Astrocyte of the cerebellum (primary cell): ENCODE measurements around the gene TEX9.

Source experiments
- DNase-seq: peaks from one replicate; pipeline ENCODE4 v3.0.0-alpha.2; 2011; ENCODE audit warnings: low read depth
- H3K4me3 ChIP-seq: 2 replicates; pipeline ENCODE4 v1.5.1; 2011; ENCODE audit warnings: mild to moderate bottlenecking, low read depth, low read length, moderate library complexity
- in situ Hi-C: cut with HindIII; loops from 2 replicates; pipeline ENCODE4 v1.10.0; 2017; ENCODE audit warnings: low sequenced_read_pairs
- TF ChIP-seq, protein P1 (sequence below): IDR thresholded peaks from 2 replicates; pipeline ENCODE4 v1.5.1; 2012; ENCODE audit warnings: low read length, low read depth, moderate library complexity, mild to moderate bottlenecking; ENCODE audit errors: missing control alignments

TEX9 gene

DNA sequence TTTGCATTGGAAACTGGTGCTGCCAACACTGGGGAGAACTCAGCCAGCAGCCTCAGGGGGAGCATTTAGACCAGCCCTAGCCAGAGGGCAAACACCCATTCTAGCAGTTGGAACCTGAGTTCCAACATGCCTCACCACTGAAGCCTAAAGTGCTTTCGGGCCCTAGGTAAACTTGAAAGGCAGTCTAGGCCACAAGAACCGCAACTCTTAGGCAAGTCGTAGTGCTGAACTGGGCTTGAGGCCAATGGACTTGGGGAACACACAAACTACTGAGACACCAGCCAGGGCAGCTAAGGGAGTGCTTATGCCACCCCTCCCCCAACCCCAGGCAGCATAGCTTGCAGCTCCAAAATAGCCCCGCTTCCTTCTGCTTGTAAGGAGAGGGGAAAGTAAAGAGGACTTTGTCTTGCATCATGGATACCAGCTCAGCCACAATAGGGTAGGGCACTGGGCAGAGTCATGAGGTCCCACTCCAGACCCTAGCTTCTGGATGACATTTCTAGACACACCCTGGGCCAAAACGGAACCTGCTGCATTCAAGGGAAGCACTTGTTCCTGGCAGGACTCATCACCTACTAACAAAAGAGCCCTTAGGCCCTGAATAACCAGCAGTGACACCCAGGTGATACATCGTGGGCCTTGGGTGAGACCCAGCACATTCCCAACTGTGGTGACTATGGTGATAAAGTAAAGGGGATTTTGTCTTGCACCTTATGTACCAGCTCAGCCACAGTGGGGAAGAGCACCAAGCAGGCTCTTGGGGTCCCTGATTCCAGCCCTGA, 37.3 kb upstream of the TEX9 start:
- TF ChIP-seq, protein P1, sequence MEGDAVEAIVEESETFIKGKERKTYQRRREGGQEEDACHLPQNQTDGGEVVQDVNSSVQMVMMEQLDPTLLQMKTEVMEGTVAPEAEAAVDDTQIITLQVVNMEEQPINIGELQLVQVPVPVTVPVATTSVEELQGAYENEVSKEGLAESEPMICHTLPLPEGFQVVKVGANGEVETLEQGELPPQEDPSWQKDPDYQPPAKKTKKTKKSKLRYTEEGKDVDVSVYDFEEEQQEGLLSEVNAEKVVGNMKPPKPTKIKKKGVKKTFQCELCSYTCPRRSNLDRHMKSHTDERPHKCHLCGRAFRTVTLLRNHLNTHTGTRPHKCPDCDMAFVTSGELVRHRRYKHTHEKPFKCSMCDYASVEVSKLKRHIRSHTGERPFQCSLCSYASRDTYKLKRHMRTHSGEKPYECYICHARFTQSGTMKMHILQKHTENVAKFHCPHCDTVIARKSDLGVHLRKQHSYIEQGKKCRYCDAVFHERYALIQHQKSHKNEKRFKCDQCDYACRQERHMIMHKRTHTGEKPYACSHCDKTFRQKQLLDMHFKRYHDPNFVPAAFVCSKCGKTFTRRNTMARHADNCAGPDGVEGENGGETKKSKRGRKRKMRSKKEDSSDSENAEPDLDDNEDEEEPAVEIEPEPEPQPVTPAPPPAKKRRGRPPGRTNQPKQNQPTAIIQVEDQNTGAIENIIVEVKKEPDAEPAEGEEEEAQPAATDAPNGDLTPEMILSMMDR = no peak
- H3K4me3 ChIP-seq = no peak overlapping the region
- in situ Hi-C loops = no loop called here
- DNase-seq = no peak

DNA sequence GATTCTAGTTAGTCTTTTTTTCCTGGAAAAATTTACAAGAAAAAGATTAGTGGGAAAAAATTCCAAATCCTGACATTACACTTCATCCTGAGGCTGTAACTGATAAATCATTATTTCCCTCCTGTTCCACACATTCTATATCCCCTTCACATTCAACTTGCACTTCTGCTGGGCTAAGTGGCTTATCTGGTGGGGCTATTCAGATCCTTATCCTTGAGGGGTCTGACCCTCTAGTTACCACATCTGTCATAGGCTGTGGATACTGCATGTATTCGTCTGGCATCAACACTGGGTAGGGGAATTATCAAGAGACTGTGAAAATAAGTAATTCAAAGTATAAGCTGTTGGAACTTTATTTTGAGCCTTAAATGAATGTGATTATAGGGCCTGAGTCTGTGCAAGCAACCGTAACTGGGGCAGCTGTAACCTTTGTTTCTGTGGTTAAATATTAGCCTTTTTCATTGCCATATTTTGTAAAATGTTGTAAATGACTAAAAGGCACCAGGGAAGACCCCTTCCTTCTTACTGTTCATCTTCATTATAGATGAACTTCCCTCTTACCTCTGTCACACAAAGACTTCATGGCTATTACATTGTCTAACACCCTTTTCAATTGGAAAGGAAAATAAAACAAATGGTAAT, 28.0 kb upstream of the TEX9 start:
- in situ Hi-C loops = no loop called here
- DNase-seq = no peak
- TF ChIP-seq, protein P1 = no peak
- H3K4me3 ChIP-seq = no peak overlapping the region

DNA sequence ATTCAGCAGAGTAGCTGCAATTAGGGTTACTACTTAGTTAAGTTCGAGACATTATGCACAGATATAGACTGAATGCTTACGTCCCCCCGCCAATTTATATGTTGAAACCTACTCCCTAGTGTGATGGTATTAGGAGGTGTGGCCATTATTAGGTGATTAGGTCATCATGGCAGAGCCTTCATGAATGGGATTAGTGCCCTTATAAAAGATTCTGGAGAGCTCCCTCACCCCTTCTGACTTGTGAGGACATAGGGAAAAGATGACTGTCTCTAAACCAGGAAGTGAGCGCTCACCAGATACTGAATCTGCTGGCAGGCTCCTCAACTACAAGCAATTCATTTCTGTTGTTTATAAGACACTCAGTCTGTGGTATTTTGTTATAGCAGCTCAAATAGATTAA, 25.6 kb upstream of the TEX9 start:
- in situ Hi-C loops = no loop called here

DNA sequence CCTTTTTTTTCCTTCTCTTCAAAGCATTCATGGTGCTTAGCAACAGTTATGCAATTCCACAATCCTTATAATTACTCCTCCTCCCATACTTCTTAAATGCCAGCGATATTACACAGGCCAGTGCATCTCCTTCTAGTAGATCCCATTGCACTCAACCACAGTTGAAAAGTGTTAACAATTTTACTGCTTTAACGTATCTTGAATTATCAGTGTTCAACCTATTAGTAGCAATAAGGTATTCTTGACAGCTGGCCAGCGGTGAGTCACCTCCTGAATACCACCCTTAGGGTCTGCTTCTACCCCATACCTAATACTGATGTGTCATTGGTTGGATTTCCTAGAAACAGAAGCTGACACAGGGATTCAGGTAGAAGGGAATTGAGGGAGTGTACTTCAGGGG, 24.0 kb upstream of the TEX9 start:
- in situ Hi-C loops = no loop called here
- DNase-seq = no peak
- TF ChIP-seq, protein P1 = no peak
- H3K4me3 ChIP-seq = no peak overlapping the region

More for the DNA sequence above, 25.6 kb upstream of the TEX9 start:
- no peak for DNase-seq
- TF ChIP-seq, protein P1 = no peak
- H3K4me3 ChIP-seq = no peak overlapping the region

DNA sequence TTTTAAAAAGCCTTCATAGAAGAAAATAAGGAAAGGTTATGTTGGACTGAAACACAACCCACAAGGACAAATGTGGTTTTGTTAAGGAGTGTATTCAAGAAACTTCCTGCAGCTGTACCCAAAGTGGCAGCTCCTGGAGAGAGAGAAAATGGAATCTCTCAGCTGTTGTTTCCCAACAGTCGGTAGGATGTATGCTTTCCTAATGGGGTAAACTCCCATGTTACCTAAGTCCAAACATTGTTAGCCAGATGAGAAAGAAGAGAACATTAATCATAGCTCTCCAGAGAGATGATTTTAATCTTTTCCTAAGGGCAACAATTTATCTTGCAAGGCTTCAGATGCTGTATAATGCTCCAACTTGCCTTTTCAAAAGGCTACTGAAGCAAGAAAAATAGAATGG, 22.6 kb upstream of the TEX9 start:
- DNase-seq = no peak
- H3K4me3 ChIP-seq = no peak overlapping the region
- TF ChIP-seq, protein P1 = no peak
- in situ Hi-C loops = no loop called here

DNA sequence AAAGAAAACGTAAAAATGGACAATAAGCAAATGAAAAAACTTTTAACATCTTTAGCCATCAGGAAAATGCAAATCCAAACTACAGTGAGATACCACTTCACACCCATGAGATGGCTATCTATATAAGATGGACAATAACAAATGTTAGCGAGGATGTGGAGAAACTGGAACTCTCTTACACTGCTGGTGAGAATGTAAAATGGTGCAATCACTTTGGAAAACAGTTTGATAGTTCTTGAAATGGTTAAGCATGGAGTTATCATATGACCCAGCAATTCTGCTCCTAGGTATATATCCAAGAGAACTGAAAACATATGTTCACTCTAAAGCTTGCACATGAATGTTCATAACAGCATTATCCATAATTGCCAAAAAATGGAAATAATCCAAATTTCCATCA, 21.3 kb upstream of the TEX9 start:
- no peak for DNase-seq
- no peak overlapping the region for H3K4me3 ChIP-seq
- TF ChIP-seq, protein P1 = no peak
- in situ Hi-C loops = no loop called here
